NCI-H1048 (cell line): ENCODE measurements around the gene AHI1.
"Not testable (repeated sequence)": the region's sequence is repeated elsewhere in the genome, so short reads cannot be mapped to it uniquely, and the experiment has no call there.

Experiments used
- DNase-seq: peaks from one replicate; lab custom pipeline; 2025; lab: John Stamatoyannopoulos, UW

The AHI1 gene

GRCh38 chr6:135505648-135506047 lies 8.1 kb upstream of the AHI1 start:
- DNase-seq = no peak

- DNase-seq = no peak
These were observed 7.7 kb upstream of the AHI1 start for GRCh38 chr6:135505222-135505621.

- DNase-seq = no peak
These were observed 7.2 kb upstream of the AHI1 start for GRCh38 chr6:135504734-135505133.

DNA sequence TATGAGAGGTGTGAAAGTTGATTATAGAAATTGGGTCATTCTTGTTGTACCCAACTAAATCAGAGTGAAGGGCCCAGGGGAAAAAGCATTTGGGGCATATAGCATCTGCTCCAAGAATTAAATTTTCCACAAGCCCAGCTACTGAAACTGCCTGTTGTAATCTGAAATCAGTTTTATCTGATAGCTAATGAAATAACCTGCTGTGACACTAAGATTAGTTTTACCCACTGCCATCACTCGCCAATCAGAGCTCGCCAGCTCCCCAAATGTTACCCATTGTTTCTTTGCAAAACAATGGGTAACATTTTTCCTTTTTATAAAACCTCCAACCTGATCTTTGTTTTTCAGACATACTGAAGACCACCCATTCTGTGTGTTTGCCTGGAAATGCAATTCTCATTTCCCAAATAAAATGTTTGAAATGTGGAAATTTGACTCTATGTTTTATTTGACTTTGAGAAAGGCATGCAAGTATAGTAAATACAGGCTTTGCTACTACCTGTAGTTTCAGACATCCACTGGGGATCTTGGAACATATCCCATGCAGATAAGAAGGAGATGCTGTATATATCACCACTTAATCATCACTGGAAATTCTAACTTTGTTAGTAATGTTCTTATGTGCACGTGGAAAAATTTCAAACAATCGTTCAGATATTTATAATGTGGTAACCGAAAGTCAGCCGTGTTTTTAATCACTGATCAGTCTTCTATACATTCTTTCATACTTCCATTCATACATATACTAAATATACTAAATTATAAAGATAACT lies 6.3 kb upstream of the AHI1 start:
- DNase-seq = no peak

- DNase-seq = no peak
These were observed 2.2 kb upstream of the AHI1 start for GRCh38 chr6:135499441-135500340.

GRCh38 chr6:135498185-135498841 lies 773 bp upstream of the AHI1 start:
- no peak for DNase-seq

- DNase-seq = no peak
These were observed 634 bp downstream of the AHI1 start for GRCh38 chr6:135496800-135497411.

GRCh38 chr6:135493218-135493961 lies 4.2 kb downstream of the AHI1 start:
- no peak for DNase-seq

DNA sequence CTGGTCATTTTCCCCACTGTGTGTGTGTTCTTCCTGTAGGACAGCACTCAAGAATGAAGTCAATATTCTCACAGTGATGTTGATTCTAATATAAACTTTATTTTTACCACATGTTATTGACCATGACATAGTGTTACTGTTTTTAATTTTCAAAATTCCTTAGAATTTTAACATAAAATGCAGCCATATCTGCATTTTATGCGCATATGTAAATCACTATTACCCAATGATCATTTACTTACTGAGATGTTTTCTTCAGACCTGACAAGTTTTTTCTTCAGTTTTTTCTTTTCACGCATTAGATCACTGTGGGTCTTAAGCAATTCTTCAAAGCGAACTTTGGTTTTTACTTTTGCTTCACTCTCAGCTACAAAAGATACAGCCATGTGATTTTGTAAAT lies 7.2 kb downstream of the AHI1 start:
- DNase-seq = no peak

- no peak for DNase-seq
These were observed 9.5 kb downstream of the AHI1 start for GRCh38 chr6:135488023-135488422.

GRCh38 chr6:135483903-135484302 lies 13.6 kb downstream of the AHI1 start:
- not testable (repeated sequence) for DNase-seq

DNA sequence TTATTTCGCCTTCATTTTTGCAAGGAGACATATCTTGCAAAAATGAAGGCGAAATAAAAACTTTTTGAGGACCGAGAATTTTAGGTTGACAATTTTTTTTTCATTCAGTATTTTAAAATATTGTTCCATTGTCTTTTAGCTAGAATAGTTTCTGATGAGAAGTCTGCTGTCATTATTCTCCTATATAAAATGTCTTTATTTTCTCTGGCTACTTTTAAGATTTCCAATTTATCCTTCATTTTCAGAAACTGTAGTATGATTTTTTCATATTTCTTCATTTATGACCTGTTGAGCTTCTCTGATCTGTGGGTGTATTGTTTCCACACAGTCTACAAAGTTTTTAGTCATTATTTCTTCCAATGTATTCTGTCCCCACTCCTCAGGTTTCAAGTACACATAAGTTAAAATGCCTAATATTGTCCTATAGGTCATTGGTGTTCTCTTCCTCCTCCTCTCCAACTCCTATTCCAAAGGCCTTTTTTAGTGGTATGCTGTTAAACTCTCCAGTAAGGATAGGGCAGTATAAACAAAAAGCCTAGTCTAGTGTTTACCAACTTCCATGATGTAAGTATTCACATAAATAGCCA lies 15.7 kb downstream of the AHI1 start:
- no peak for DNase-seq

- no peak for DNase-seq
These were observed 17.9 kb downstream of the AHI1 start for GRCh38 chr6:135479601-135480000.

DNA sequence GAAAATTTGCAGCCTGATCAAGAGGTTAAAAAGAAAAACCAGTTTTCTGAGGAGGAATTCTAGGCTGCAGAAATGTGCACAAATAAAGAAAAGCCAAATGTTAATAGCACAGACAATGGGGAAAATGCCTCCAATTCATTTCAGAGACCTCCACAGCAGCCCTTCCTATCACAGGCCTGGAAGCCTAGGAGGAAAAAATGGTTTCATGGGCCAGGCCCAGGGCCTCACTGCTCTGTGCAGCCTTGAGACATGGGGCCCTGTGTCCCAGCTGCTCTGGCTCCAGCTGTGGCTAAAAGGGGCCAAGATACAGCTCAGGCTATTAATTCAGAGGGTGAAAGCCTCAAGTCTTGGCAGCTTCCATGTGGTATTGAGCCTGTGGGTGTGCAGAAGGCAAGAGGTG lies 18.9 kb downstream of the AHI1 start:
- no peak for DNase-seq

DNA sequence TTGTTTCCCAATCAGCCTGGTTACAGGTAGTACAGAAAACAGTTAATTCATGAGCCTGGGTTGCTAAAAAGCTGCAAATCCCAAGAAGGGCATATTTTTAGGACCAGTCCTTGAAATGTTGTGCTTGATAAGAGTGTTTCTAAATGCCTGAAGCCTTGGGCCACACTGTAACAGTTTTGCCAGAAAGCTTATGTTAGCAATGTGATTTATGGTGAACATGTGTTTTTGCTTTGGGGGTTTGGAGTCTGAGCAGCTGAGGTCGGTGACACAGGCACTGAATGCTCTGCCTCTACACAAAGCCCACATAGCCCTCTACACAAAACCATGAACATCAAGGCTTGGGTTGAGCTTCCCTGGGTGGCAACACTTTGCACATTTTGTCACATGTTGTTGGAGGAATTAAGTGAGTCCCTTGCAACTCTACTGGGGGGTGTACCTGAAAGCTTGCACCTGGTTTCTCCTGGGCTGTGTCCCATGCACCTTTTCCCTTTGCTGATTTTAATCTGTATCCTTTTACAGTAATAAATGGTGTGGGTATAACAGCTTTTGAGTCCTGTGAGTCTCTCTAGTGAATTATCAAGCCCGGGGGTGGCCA lies 22.2 kb downstream of the AHI1 start:
- DNase-seq = no peak

DNA sequence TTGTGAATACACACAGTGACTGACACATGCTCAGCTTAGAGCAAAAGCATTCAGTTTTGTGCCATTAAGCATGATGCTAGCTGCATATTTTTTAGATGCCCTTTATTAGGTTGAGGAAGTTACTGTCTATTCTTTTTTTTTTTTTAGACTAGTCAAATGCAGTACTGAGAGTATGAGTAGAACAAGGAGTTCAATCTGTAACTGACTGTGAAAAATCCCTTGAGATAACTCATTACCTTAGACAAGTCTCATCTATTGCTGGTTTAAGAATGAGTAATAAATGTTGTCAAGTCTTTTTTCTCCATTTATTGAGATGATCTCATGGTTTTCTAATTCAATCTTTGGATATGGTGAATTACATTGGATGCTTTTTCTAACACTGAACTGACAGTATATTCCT lies 23.2 kb downstream of the AHI1 start:
- no peak for DNase-seq

GRCh38 chr6:135465903-135466302 lies 31.6 kb downstream of the AHI1 start:
- DNase-seq = no peak

GRCh38 chr6:135465307-135465706 lies 32.2 kb downstream of the AHI1 start:
- no peak for DNase-seq

DNA sequence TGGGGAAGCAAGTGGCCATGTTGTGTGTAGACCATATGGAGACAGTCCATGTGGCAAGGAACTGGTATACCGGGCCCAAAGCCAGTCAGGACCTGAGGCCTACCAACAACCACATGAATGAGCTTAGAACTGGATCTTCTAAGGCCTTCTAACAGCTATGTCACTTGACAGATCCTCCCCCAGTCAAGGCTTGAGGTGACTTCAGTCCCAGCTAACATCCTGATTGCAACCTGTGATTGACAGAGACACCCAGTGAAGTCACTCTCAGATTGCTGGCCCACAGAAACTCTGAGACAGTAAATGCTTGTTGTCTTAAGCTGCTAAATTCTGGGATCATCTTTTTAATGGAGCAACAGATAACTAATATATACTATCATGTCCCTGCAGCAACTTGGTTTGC lies 32.9 kb downstream of the AHI1 start:
- DNase-seq = no peak

DNA sequence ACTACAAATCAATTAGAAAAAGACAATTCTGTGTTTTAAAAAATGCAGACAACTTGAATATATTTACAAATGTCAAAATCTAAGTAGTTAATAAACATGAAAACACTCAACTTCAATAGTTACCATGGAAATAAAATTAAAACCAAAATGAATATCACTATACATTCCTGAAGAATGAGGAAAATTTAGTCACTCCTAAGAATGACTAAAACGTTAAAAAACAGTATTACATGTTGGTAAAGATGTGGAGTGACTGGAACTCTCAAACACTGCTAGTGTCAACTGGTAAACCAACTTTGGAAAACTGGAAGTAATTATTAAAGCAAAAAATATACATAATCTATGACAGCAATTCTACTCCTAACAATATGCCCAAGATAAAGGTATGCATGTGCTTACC lies 36.3 kb downstream of the AHI1 start:
- no peak for DNase-seq

- DNase-seq = no peak
These were observed 39.5 kb downstream of the AHI1 start for GRCh38 chr6:135458051-135458450.
